Measurements from ENCODE around the gene TMEM8B. TPM values are rescaled to one million over a fixed set of nuclear protein-coding genes. Genes with fewer than 3 reads are reported as not detected.

Gene TMEM8B
- polyA plus RNA-seq, 1 donor from 2014 or later: 12.7 TPM

GRCh38 chr9:35836595-35836994, 7.6 kb downstream of the TMEM8B start:
- Histone ChIP-seq H3K4me2 (ENCODE audit: low read length) (no peak overlapping the region), H3K79me2 (replicated peaks; ENCODE audit: insufficient read depth, low read length) (no peaks in the 10 kb centered on the region), H3K9me3 (ENCODE audit: low read length) (no peaks in the 10 kb centered on the region), H3K27me3 (ENCODE audit: insufficient read depth, low read depth, low read length) (no peaks in the 10 kb centered on the region), H3K4me3 (ENCODE audit: low read length) (no peak overlapping the region), H2AFZ (ENCODE audit: low read depth, low read length) (no peak overlapping the region), H4K20me1 (ENCODE audit: insufficient read depth) (no peaks in the 10 kb centered on the region), H3K36me3 (ENCODE audit: insufficient read depth, low read length) (peaks cover 4% of the 10 kb centered on the region), H3K9me2 (ENCODE audit: insufficient read depth, low read length) (no peaks in the 10 kb centered on the region), H3K9ac (ENCODE audit: low read length) (no peak overlapping the region), H3F3A (ENCODE audit: insufficient read depth, low read length, poor library complexity, severe bottlenecking) (no peaks in the 10 kb centered on the region), H3K27ac (ENCODE audit: low read length) (no peak overlapping the region)
- TF ChIP-seq, protein P1, sequence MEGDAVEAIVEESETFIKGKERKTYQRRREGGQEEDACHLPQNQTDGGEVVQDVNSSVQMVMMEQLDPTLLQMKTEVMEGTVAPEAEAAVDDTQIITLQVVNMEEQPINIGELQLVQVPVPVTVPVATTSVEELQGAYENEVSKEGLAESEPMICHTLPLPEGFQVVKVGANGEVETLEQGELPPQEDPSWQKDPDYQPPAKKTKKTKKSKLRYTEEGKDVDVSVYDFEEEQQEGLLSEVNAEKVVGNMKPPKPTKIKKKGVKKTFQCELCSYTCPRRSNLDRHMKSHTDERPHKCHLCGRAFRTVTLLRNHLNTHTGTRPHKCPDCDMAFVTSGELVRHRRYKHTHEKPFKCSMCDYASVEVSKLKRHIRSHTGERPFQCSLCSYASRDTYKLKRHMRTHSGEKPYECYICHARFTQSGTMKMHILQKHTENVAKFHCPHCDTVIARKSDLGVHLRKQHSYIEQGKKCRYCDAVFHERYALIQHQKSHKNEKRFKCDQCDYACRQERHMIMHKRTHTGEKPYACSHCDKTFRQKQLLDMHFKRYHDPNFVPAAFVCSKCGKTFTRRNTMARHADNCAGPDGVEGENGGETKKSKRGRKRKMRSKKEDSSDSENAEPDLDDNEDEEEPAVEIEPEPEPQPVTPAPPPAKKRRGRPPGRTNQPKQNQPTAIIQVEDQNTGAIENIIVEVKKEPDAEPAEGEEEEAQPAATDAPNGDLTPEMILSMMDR (IDR thresholded peaks at IDR 0.05; ENCODE audit: poor library complexity, severe bottlenecking): no peak
- TF ChIP-seq EP300 (conservative IDR thresholded peaks at IDR 0.05; ENCODE audit: poor library complexity, severe bottlenecking) (no peak), SMC3 (conservative IDR thresholded peaks at IDR 0.05; ENCODE audit: poor library complexity) (no peak), MXI1 (conservative IDR thresholded peaks at IDR 0.05; ENCODE audit: poor library complexity, severe bottlenecking) (no peak), RAD21 (conservative IDR thresholded peaks at IDR 0.05) (no peak), TAF1 (IDR thresholded peaks at IDR 0.05; ENCODE audit: low read depth) (no peak), EZH2 (IDR thresholded peaks at IDR 0.05; ENCODE audit: borderline replicate concordance, insufficient read depth, low read length, poor library complexity, severe bottlenecking) (no peak), POLR2AphosphoS5 (IDR thresholded peaks at IDR 0.05) (no peak)
- TF ChIP-seq, protein P2, sequence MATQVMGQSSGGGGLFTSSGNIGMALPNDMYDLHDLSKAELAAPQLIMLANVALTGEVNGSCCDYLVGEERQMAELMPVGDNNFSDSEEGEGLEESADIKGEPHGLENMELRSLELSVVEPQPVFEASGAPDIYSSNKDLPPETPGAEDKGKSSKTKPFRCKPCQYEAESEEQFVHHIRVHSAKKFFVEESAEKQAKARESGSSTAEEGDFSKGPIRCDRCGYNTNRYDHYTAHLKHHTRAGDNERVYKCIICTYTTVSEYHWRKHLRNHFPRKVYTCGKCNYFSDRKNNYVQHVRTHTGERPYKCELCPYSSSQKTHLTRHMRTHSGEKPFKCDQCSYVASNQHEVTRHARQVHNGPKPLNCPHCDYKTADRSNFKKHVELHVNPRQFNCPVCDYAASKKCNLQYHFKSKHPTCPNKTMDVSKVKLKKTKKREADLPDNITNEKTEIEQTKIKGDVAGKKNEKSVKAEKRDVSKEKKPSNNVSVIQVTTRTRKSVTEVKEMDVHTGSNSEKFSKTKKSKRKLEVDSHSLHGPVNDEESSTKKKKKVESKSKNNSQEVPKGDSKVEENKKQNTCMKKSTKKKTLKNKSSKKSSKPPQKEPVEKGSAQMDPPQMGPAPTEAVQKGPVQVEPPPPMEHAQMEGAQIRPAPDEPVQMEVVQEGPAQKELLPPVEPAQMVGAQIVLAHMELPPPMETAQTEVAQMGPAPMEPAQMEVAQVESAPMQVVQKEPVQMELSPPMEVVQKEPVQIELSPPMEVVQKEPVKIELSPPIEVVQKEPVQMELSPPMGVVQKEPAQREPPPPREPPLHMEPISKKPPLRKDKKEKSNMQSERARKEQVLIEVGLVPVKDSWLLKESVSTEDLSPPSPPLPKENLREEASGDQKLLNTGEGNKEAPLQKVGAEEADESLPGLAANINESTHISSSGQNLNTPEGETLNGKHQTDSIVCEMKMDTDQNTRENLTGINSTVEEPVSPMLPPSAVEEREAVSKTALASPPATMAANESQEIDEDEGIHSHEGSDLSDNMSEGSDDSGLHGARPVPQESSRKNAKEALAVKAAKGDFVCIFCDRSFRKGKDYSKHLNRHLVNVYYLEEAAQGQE (IDR thresholded peaks at IDR 0.05; ENCODE audit: borderline replicate concordance): no peak

- no peak for TF ChIP-seq POLR2AphosphoS5 (IDR thresholded peaks at IDR 0.05)
- no peak for TF ChIP-seq SMC3 (conservative IDR thresholded peaks at IDR 0.05; ENCODE audit: poor library complexity)
- TF ChIP-seq TAF1 (IDR thresholded peaks at IDR 0.05; ENCODE audit: low read depth): no peak
- TF ChIP-seq RAD21 (conservative IDR thresholded peaks at IDR 0.05): no peak
- TF ChIP-seq EZH2 (IDR thresholded peaks at IDR 0.05; ENCODE audit: borderline replicate concordance, insufficient read depth, low read length, poor library complexity, severe bottlenecking): no peak
- TF ChIP-seq, protein P2 (IDR thresholded peaks at IDR 0.05; ENCODE audit: borderline replicate concordance): no peak
- TF ChIP-seq, protein P1 (IDR thresholded peaks at IDR 0.05; ENCODE audit: poor library complexity, severe bottlenecking): no peak
- no peak for TF ChIP-seq MXI1 (conservative IDR thresholded peaks at IDR 0.05; ENCODE audit: poor library complexity, severe bottlenecking)
- no peak for TF ChIP-seq EP300 (conservative IDR thresholded peaks at IDR 0.05; ENCODE audit: poor library complexity, severe bottlenecking)
- Histone ChIP-seq H3K36me3 (ENCODE audit: insufficient read depth, low read length) (peaks cover 4% of the 10 kb centered on the region), H2AFZ (ENCODE audit: low read depth, low read length) (no peak overlapping the region), H3K4me3 (ENCODE audit: low read length) (no peak overlapping the region), H3K27me3 (ENCODE audit: insufficient read depth, low read depth, low read length) (no peaks in the 10 kb centered on the region), H3K79me2 (replicated peaks; ENCODE audit: insufficient read depth, low read length) (no peaks in the 10 kb centered on the region), H3K9ac (ENCODE audit: low read length) (no peak overlapping the region), H3K9me3 (ENCODE audit: low read length) (no peaks in the 10 kb centered on the region), H4K20me1 (ENCODE audit: insufficient read depth) (no peaks in the 10 kb centered on the region), H3K27ac (ENCODE audit: low read length) (no peak overlapping the region), H3K9me2 (ENCODE audit: insufficient read depth, low read length) (no peaks in the 10 kb centered on the region), H3F3A (ENCODE audit: insufficient read depth, low read length, poor library complexity, severe bottlenecking) (no peaks in the 10 kb centered on the region), H3K4me2 (ENCODE audit: low read length) (no peak overlapping the region)
Measured at GRCh38 chr9:35839926-35840325, 10.9 kb downstream of the TMEM8B start.
